ENCODE results near the gene CDH1.

The CDH1 gene

DNA sequence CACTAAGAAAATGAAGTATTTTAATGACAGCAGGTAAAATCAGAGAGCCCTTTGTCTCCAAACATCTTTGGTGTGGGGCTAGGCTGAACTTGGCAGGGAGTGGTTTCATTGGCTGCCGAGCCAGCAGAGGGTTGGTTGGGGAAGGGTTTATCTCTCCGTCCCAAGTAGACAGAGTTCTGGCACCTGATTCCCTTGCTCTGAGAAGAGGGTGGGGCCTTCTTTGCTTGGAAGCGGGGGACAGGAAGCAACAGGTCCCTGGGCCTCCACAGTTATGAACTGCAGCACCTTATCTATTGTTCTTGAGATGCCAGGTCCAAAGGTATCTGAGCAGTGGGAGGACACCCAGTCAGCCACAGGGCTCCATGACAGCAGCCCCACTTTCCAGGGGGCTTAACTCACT, 12.3 kb upstream of the CDH1 start:
- in situ Hi-C loops (cut with MboI; ENCODE audit: low pct_unique_long_range_greater_than_20kb, low sequenced_read_pairs) = no loop called here
- no peak for DNase-seq

DNA sequence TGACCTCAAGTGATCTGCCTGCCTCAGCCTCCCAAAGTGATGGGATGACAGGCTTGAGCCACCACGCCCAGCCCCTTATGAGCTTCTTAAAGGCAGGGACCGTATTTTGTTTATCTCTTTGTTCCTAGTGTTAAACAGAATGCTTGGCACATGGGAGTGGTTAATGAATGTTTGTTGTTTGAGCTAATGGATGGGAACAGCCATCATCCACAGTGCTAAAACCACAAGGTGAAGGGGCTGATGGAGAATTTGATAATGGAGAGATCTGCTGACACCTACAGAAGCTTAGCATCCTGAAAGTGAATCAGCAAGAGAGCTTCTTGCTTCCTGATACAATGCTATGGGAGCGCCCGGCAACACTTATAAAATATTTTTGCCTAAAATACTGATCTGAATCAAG, 8.6 kb upstream of the CDH1 start:
- no peak for DNase-seq
- in situ Hi-C loops (cut with MboI; ENCODE audit: low pct_unique_long_range_greater_than_20kb, low sequenced_read_pairs) = no loop called here

GRCh38 chr16:68731637-68732036, 5.5 kb upstream of the CDH1 start:
- DNase-seq = no peak
- in situ Hi-C loops (cut with MboI; ENCODE audit: low pct_unique_long_range_greater_than_20kb, low sequenced_read_pairs) = no loop called here

- DNase-seq = no peak
- in situ Hi-C loops (cut with MboI; ENCODE audit: low pct_unique_long_range_greater_than_20kb, low sequenced_read_pairs) = no loop called here
Observed at GRCh38 chr16:68732042-68732680, 4.9 kb upstream of the CDH1 start.

- in situ Hi-C loops (cut with MboI; ENCODE audit: low pct_unique_long_range_greater_than_20kb, low sequenced_read_pairs) = no loop called here
- no peak for DNase-seq
Observed at GRCh38 chr16:68732741-68733399, 4.2 kb upstream of the CDH1 start.

GRCh38 chr16:68733570-68733969, 3.5 kb upstream of the CDH1 start:
- in situ Hi-C loops (cut with MboI; ENCODE audit: low pct_unique_long_range_greater_than_20kb, low sequenced_read_pairs) = no loop called here
- no peak for DNase-seq

DNA sequence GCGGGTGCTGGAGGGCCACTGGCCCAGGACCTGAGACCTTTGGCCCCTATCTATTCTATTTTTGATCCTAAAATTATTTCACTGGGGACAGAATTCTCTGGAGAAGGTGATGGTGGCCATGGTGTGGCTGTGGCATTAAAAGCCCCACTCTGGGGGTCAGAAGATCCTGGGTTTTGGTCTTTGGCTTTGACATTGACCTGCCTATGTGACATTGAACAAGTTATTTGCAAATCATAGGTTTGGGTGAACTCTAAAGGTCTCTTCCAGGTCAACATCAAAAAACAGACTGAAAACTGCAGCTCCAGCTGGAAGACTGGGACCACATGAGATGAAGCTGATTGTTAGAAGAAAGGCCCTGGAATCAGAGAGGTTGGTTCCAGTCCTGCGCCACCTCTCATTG, 2.3 kb upstream of the CDH1 start:
- in situ Hi-C loops (cut with MboI; ENCODE audit: low pct_unique_long_range_greater_than_20kb, low sequenced_read_pairs) = no loop called here
- no peak for DNase-seq

DNA sequence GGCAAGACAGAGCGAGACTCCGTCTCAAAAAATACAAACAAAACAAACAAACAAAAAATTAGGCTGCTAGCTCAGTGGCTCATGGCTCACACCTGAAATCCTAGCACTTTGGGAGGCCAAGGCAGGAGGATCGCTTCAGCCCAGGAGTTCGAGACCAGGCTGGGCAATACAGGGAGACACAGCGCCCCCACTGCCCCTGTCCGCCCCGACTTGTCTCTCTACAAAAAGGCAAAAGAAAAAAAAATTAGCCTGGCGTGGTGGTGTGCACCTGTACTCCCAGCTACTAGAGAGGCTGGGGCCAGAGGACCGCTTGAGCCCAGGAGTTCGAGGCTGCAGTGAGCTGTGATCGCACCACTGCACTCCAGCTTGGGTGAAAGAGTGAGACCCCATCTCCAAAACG, 531 bp upstream of the CDH1 start:
- in situ Hi-C loops (cut with MboI; ENCODE audit: low pct_unique_long_range_greater_than_20kb, low sequenced_read_pairs) = no loop called here
- DNase-seq = no peak

- in situ Hi-C loops (cut with MboI; ENCODE audit: low pct_unique_long_range_greater_than_20kb, low sequenced_read_pairs) = no loop called here
- no peak for DNase-seq
Observed at GRCh38 chr16:68737730-68738629, 888 bp downstream of the CDH1 start.

- in situ Hi-C loops (cut with MboI; ENCODE audit: low pct_unique_long_range_greater_than_20kb, low sequenced_read_pairs) = no loop called here
- DNase-seq = no peak
Observed at GRCh38 chr16:68739964-68740627, 3.0 kb downstream of the CDH1 start.

DNA sequence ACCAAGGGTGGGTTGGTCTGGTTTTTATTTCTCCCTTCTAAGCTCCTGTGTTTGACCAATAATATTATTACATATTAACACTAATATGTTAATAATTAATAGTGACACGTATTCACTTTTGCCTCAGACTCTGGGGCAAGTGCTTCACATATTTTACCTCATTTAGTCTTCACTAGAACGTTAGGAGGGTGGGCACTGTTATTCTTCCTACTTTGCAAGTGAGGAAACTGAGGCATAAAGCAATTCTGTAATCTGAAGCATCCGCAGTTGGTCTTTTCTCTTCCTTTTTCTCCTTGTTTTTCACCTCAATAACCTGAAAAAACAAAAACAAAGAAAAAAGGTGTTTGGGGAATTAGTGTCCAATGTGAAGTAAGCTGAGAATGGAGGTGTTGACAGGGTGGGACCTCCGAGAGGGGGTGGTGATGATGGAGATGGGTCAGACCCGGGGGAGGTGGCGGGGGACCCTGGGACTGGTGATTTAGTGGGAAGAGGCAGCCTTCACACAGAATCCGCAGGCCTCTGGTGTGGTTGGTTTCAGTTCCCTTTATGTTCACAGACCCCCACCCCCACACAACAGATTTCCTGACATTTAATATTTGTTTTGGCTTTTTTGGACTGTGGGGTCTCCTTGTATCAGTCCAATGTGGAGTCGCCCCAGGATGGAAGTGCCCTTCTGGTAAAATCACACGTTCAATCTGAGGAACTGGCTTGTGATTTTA, 3.7 kb downstream of the CDH1 start:
- DNase-seq = peak; percentile 61
- in situ Hi-C loops (cut with MboI; ENCODE audit: low pct_unique_long_range_greater_than_20kb, low sequenced_read_pairs) = no loop called here

GRCh38 chr16:68743664-68744063, 6.6 kb downstream of the CDH1 start:
- no peak for DNase-seq
- in situ Hi-C loops (cut with MboI; ENCODE audit: low pct_unique_long_range_greater_than_20kb, low sequenced_read_pairs) = no loop called here

GRCh38 chr16:68744744-68745280, 7.7 kb downstream of the CDH1 start:
- DNase-seq = no peak
- in situ Hi-C loops (cut with MboI; ENCODE audit: low pct_unique_long_range_greater_than_20kb, low sequenced_read_pairs) = no loop called here

- no peak for DNase-seq
- in situ Hi-C loops (cut with MboI; ENCODE audit: low pct_unique_long_range_greater_than_20kb, low sequenced_read_pairs) = no loop called here
Observed at GRCh38 chr16:68746951-68747350, 9.9 kb downstream of the CDH1 start.

DNA sequence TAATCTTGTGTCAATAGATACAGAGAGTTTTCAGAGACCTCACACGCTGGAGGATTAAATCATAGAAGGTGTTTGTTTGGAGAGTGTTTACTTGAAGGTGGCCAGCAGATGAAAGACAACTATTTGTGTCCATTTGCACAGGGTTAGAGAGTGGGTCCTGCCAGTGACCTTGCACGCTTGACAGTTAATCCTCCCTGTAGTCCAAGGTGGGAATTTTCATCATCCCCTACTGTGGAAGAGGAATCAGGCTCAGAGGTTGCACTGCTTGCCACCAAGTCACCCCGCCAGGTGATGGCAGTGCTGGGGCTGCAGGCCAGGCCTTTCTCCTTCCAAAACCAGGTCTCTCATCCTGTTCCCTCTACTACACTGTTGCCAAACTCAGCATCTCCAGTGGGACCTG, 12.3 kb downstream of the CDH1 start:
- no peak for DNase-seq
- in situ Hi-C loops (cut with MboI; ENCODE audit: low pct_unique_long_range_greater_than_20kb, low sequenced_read_pairs) = no loop called here

DNA sequence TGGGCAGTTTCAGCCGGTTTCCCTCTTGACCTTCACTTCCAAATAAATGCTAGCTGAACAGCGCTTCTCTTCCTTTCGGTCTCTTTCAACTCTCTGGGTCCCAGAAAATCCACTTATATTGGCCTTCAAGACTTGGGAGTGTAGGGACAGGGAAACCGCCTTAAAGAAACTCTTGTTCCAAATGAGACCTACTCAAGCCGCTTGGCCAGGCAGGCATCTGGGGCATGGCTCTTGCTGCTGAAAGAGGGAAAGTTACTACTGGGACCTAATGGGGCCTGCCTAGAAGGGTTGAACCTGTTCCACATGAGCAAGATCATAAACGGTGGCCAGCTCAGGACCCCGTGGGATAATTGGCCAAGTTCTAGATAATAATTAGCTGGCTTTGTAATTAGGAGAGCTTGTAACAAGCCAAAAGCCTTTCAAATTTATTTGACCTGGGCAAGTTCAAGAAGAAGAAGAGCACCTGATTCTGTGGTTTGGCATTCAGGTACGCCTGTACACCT, 13.2 kb downstream of the CDH1 start:
- in situ Hi-C loops (cut with MboI; ENCODE audit: low pct_unique_long_range_greater_than_20kb, low sequenced_read_pairs) = no loop called here
- DNase-seq = no peak

GRCh38 chr16:68751160-68751559, 14.1 kb downstream of the CDH1 start:
- DNase-seq = no peak
- in situ Hi-C loops (cut with MboI; ENCODE audit: low pct_unique_long_range_greater_than_20kb, low sequenced_read_pairs) = no loop called here

- no peak for DNase-seq
- in situ Hi-C loops (cut with MboI; ENCODE audit: low pct_unique_long_range_greater_than_20kb, low sequenced_read_pairs) = no loop called here
Observed at GRCh38 chr16:68752602-68753001, 15.5 kb downstream of the CDH1 start.
